Measurements from ENCODE around the gene KCNQ5. TPM values are rescaled to one million over a fixed set of nuclear protein-coding genes. Genes with fewer than 3 reads are reported as not detected.

The KCNQ5 gene
- total RNA-seq, 1 experiment from 2014 or later = 9.4 TPM

- Histone ChIP-seq H3K4me1 (ENCODE audit: control insufficient read depth, insufficient read depth, low read length) (no peaks in the 10 kb centered on the region), H3K27me3 (ENCODE audit: control insufficient read depth, insufficient read depth, low read length) (no peaks in the 10 kb centered on the region), H3K9me3 (ENCODE audit: control insufficient read depth, insufficient read depth, low read depth, low read length) (no peaks in the 10 kb centered on the region), H3K27ac (ENCODE audit: low read length) (no peak overlapping the region), H3K36me3 (ENCODE audit: control insufficient read depth, insufficient read depth, low read length) (no peaks in the 10 kb centered on the region), H3K4me3 (ENCODE audit: low read depth in 2 of 2, low read length in 2 of 2) (no peak overlapping the region)
- DNase-seq (ENCODE audit: low read depth, low spot score) (no peak), ATAC-seq (no peak)
- TF ChIP-seq REST (IDR thresholded peaks at IDR 0.05; ENCODE audit: insufficient read depth in 1 of 2, low read depth in 2 of 2, low read length in 1 of 2) (no peak), POLR2AphosphoS5 (IDR thresholded peaks at IDR 0.05; ENCODE audit: low read depth, low read length) (no peak), TCF7L2 (IDR thresholded peaks at IDR 0.05; ENCODE audit: low read depth, low read length) (no peak), CTCF (IDR thresholded peaks at IDR 0.05) (no peak), SIN3A (IDR thresholded peaks at IDR 0.05; ENCODE audit: borderline replicate concordance, insufficient read depth, low read depth, low read length) (no peak)
- intact Hi-C loops (cut with micrococcal nuclease; ENCODE audit: unreplicated experiment) (no loop called here), in situ Hi-C loops (cut with HindIII; ENCODE audit: low pct_unique_long_range_greater_than_20kb, low sequenced_read_pairs) (no loop called here)
- CTCF ChIA-PET = no interaction called here
- POLR2A ChIA-PET = no interaction called here
- no TSS peak for BruUV-seq (replicated peaks)
These were observed 552.8 kb downstream of the KCNQ5 start for GRCh38 chr6:73174646-73175045.

GRCh38 chr6:73176057-73176456 is 554.2 kb downstream of the KCNQ5 start:
- no TSS peak for BruUV-seq (replicated peaks)
- Histone ChIP-seq H3K27ac (ENCODE audit: low read length) (no peak overlapping the region), H3K9me3 (ENCODE audit: control insufficient read depth, insufficient read depth, low read depth, low read length) (no peaks in the 10 kb centered on the region), H3K4me3 (ENCODE audit: low read depth in 2 of 2, low read length in 2 of 2) (no peak overlapping the region), H3K36me3 (ENCODE audit: control insufficient read depth, insufficient read depth, low read length) (no peaks in the 10 kb centered on the region), H3K27me3 (ENCODE audit: control insufficient read depth, insufficient read depth, low read length) (no peaks in the 10 kb centered on the region), H3K4me1 (ENCODE audit: control insufficient read depth, insufficient read depth, low read length) (peaks cover 4% of the 10 kb centered on the region; the same call in 1 of the 2 replicates)
- DNase-seq (ENCODE audit: low read depth, low spot score) (no peak), ATAC-seq (no peak)
- POLR2A ChIA-PET = no interaction called here
- TF ChIP-seq SIN3A (IDR thresholded peaks at IDR 0.05; ENCODE audit: borderline replicate concordance, insufficient read depth, low read depth, low read length) = no peak
- no peak for TF ChIP-seq TCF7L2 (IDR thresholded peaks at IDR 0.05; ENCODE audit: low read depth, low read length)
- no peak for TF ChIP-seq POLR2AphosphoS5 (IDR thresholded peaks at IDR 0.05; ENCODE audit: low read depth, low read length)
- TF ChIP-seq CTCF (IDR thresholded peaks at IDR 0.05) = no peak
- TF ChIP-seq REST (IDR thresholded peaks at IDR 0.05; ENCODE audit: insufficient read depth in 1 of 2, low read depth in 2 of 2, low read length in 1 of 2) = no peak
- in situ Hi-C loops (cut with HindIII; ENCODE audit: low pct_unique_long_range_greater_than_20kb, low sequenced_read_pairs) = no loop called here
- CTCF ChIA-PET = no interaction called here
- intact Hi-C loops (cut with micrococcal nuclease; ENCODE audit: unreplicated experiment) = no loop called here

Measured in Panc1 (cell line).